VCaP (cell line): ENCODE results near the gene KRT36.

Experiments
- H3K27ac ChIP-seq: fragments of 450-650 bp; 2 replicates; pipeline ENCODE4 v1.5.1; 2017
- CTCF ChIP-seq: fragments of 450-650 bp; conservative IDR thresholded peaks from 2 replicates; pipeline ENCODE4 v1.5.1; 2017; ENCODE audit warnings: mild to moderate bottlenecking, moderate library complexity

KRT36 gene

GRCh38 chr17:41464682-41465081, 25.0 kb downstream of the KRT36 start:
- TF ChIP-seq CTCF = no peak
- no peak overlapping the region for H3K27ac ChIP-seq

- TF ChIP-seq CTCF = no peak
- no peak overlapping the region for H3K27ac ChIP-seq
Measured at GRCh38 chr17:41464173-41464572, 25.5 kb downstream of the KRT36 start.

- TF ChIP-seq CTCF = no peak
- H3K27ac ChIP-seq = no peak overlapping the region
Measured at GRCh38 chr17:41463746-41464145, 26.0 kb downstream of the KRT36 start.

- no peak overlapping the region for H3K27ac ChIP-seq
- no peak for TF ChIP-seq CTCF
Measured at GRCh38 chr17:41462705-41463104, 27.0 kb downstream of the KRT36 start.

GRCh38 chr17:41457676-41458075, 32.0 kb downstream of the KRT36 start:
- no peak overlapping the region for H3K27ac ChIP-seq
- no peak for TF ChIP-seq CTCF

- H3K27ac ChIP-seq = no peak overlapping the region
- TF ChIP-seq CTCF = no peak
Measured at GRCh38 chr17:41456204-41456603, 33.5 kb downstream of the KRT36 start.

- no peak for TF ChIP-seq CTCF
- no peak overlapping the region for H3K27ac ChIP-seq
Measured at GRCh38 chr17:41455236-41455635, 34.5 kb downstream of the KRT36 start.

GRCh38 chr17:41453066-41453465, 36.6 kb downstream of the KRT36 start:
- TF ChIP-seq CTCF = no peak
- H3K27ac ChIP-seq = no peak overlapping the region
